GM19438 (cell line): ENCODE results near the gene KRTCAP3.
A peak's percentile ranks its signal among the peaks of the same experiment; 100 is the strongest.

Experiments
- ATAC-seq: cut with Tn5 transposase; IDR thresholded peaks from one replicate; pipeline ENCODE4 v1.9.1; 2021; ENCODE audit warnings: low read depth; ENCODE audit not compliant: unreplicated experiment

KRTCAP3 gene

GRCh38 chr2:27435628-27436027, 6.6 kb upstream of the KRTCAP3 start:
- no peak for ATAC-seq

- no peak for ATAC-seq
Observed at GRCh38 chr2:27441226-27441926, 805 bp upstream of the KRTCAP3 start.

GRCh38 chr2:27442920-27443282, 720 bp downstream of the KRTCAP3 start:
- ATAC-seq: no peak

GRCh38 chr2:27445155-27445554, 3.0 kb downstream of the KRTCAP3 start:
- no peak for ATAC-seq

GRCh38 chr2:27445615-27446014, 3.4 kb downstream of the KRTCAP3 start:
- no peak for ATAC-seq

GRCh38 chr2:27446057-27446456, 3.9 kb downstream of the KRTCAP3 start:
- no peak for ATAC-seq

GRCh38 chr2:27448381-27448780, 6.2 kb downstream of the KRTCAP3 start:
- no peak for ATAC-seq

- no peak for ATAC-seq
Observed at GRCh38 chr2:27451095-27451494, 8.9 kb downstream of the KRTCAP3 start.

- ATAC-seq: no peak
Observed at GRCh38 chr2:27453968-27454367, 11.8 kb downstream of the KRTCAP3 start.

- no peak for ATAC-seq
Observed at GRCh38 chr2:27461118-27461517, 18.9 kb downstream of the KRTCAP3 start.

- ATAC-seq: no peak
Observed at GRCh38 chr2:27464443-27464842, 22.3 kb downstream of the KRTCAP3 start.

- ATAC-seq: no peak
Observed at GRCh38 chr2:27471961-27472360, 29.8 kb downstream of the KRTCAP3 start.

- ATAC-seq: no peak
Observed at GRCh38 chr2:27485496-27485895, 43.3 kb downstream of the KRTCAP3 start.

- ATAC-seq: no peak
Observed at GRCh38 chr2:27489118-27489497, 46.9 kb downstream of the KRTCAP3 start.

- peak; percentile 98 for ATAC-seq
Observed at GRCh38 chr2:27489498-27490397, 47.6 kb downstream of the KRTCAP3 start, which contains the start of gene IFT172. IFT172 (minus strand) TSS chr2:27489743; CDS start chr2:27489653, 90 bp downstream.

GRCh38 chr2:27492557-27492956, 50.4 kb downstream of the KRTCAP3 start:
- no peak for ATAC-seq

- ATAC-seq: no peak
Observed at GRCh38 chr2:27493948-27494283, 51.7 kb downstream of the KRTCAP3 start.
